A204.1 (cell line): ENCODE measurements around the gene GJC3.
"Not testable (repeated sequence)": the region's sequence is repeated elsewhere in the genome, so short reads cannot be mapped to it uniquely, and the experiment has no call there.

Source experiments
- FAIRE-seq: peaks from 2 replicates; lab custom pipeline; 2012; peaks lifted over from hg19 to GRCh38; lab: Jason Lieb, UNC

The GJC3 gene

DNA sequence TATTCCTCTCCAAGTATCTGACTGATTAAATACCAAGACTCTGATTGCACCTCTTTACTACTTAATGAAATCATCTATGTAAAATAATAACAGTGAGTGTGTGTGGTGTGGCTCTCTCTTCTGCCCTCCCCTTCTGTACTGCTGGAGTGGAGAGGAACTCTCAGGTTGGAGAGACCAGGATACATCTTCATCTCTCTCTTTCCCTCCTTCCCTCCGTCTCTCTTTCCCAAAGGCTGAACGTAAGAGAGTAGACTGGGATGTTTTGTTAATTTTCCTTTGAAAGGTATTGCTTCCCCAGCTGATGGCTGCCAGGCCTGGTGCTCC, 272 bp upstream of the GJC3 start:
- FAIRE-seq: peak; percentile 70

DNA sequence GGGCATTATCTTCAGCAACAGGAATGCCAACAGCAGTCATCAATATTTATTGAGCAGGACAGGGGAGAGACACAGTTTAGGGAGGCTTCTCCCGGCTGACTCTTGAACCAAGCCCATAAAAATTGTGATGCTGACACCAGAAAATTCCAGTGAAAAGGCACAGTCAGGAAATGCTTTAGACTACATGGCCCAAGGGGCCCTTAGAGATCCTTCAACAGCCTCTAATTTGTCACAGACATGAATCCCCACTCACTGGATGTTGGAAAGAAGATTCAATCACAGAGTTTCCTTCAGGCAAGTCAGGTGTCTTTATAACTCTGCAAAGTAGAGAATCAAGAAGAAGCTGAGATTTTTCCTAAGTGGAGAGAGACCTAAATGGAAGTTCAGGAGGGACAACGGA, 1.2 kb downstream of the GJC3 start:
- FAIRE-seq: no peak

DNA sequence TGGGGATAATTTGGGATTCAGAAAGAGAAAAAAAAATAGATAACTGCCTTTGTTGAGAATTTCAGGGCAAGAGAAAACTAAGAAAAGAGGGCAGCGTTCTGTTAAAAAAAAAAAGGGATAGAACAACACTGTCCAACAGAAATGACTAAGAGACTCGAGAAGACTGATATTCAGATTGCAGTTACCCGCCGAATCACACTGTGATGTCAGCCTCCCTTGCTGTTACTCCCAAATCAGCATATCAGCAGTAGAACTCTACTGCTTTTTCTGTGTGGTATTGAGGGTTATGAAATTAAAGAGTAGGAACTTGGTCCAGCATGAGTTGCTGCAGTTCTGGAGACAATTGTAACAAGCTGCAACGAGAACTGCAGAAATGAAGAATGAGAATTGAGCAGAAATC, 1.9 kb downstream of the GJC3 start:
- FAIRE-seq: no peak

DNA sequence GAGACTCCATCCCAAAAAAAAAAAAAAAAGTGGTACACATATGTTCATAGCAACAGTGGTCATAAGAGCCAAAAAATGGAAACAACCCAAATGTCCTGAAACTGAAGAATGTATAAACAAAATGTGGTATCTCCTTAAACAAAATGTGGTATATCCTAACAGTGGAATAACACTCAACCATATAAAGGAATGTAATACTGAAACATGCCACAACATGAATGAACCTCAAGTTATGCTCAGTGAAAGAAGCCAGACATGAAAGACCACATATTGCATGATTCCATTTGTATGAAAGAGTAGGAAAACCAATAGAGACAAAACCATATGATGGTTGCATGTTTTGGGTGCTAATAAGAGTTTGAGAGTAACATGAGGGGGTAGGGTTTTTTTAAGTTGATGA, 3.1 kb downstream of the GJC3 start:
- no peak for FAIRE-seq

DNA sequence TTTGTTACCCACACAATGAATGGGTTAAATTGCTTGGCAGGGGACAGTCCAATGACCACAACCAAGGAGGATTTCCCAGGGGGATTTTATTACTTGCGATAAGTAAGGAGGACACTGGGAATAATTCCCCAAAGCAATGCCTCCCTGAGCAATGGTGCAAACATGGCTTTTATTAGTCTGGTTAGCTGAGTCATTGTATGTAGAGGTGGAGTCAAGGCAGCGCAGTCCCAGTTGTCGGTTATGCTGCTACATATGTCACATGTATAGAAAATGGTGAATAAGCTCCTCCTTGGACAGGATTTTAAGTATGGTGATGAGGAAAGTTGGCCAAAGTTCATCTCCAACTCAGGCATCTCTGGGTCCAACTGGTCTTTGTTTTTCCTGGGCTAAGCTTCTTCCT, 6.2 kb downstream of the GJC3 start:
- no peak for FAIRE-seq

DNA sequence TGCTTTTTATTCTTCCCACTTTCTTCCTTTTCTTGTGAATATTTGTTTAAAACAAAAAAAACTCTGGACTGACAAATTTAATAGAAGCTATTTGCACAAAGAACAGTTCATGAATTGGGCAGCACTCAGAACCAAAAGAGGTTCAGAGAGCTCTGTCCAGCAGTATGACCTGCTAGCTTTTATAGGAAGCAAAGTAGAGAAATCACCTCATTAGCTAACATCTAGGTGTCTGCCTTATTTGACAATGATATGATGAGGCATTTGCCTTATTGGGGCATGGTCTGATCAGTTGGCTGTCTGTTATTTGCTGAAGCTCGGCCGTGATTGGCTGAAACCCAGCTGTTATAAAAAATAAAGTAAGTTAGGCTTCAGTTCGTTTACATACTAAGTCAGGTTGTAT, 9.3 kb downstream of the GJC3 start:
- FAIRE-seq: no peak

DNA sequence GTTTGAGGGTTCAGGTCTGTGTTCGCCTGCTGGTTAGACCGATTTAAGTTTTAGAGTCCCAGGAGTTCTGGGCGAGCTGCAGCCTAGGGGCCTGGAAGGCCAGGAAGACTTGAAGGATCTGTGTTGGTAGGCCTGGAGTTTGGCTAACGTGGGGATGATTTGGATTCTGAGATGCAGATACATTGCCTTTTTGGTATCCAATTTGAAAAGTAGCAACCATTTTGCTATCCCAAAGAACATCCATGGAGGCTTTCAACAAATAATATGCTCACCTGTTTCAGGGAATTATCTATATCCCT, 9.7 kb downstream of the GJC3 start:
- no peak for FAIRE-seq

DNA sequence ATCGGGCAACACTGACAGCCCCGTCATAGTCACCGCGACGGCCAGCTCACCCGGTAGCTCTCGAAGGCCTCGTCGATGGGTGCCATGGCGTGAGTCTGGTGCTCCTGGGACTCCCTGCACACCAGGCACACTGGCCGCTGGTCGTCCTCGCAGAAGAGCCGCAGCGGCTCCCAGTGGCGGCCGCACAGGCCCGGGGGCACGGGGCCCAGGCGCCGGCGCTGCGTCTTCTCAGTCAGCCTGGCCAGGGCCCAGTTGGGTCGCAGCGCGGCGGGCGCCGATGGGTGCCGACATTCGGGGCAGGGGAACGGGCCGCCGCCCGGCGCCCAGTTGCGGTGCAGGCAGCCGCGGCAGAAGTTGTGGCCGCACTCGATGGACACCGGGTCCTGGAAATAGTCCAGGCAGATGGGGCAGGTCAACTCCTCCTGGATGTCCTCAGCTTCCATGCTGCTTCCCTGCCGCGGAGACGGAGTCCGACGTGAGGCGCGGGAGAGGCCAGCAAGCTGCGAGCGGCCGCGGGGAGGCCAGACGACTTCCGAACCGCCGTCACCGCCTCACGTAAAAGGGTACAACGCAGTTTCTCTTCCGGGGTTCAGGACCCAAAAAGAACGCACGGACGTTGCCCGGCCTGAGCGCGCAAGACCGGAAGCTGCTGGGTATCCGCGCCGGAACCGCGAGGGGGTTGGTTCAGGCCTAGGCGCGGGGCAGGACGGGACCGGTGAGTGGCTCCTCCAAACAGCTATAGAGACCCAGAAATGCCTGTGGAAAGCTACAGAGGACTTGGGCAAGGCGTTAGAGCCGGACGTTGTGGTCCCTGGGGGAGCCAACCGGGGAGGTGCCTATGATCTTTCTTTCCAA, 10.2 kb downstream of the GJC3 start, which contains the start of gene TRIM4:
Gene TRIM4, minus strand, starts transcription at position 572 of the 855 bp plus-strand sequence. Its CDS starts 129 bp downstream, at position 443.
- peak; percentile 94 for FAIRE-seq

DNA sequence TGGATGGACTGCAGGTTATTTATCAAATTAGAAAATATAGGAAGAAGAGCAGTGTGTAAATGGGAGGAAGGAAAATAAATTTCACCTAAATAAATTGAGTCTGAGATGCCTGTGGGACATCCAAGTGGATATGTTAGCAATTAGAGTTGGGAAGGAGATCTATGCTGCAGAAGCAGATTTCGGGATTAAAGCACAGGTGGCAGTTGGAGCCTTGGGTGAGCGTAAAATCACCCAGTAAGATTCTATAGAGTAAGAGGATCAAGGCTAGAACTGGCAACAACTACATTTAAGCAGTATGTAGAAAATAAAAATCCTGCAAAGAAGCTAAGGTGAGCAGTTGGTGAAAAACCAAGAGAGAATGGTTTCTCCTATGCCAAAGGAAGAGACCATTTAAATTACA, 18.4 kb downstream of the GJC3 start:
- FAIRE-seq: no peak

DNA sequence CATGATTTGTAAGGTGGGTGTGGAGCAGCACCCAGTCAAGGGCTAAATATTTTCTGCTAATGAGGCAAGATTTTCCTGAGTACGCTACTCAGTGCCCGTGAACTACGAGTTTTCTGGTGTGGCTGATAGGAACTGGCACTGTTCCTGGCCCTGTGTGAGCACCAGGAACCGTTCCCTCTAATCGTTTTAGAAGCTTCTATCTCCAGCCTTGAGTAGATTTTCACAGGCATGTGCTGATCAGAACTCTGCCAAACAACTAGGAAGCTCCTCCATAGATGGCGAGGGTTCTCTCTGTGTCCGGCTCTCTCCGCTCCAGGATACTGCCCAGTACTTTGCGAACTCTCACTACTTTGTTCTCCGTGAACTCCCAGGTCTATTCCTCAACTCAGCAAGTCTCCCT, 27.8 kb downstream of the GJC3 start:
- no peak for FAIRE-seq

DNA sequence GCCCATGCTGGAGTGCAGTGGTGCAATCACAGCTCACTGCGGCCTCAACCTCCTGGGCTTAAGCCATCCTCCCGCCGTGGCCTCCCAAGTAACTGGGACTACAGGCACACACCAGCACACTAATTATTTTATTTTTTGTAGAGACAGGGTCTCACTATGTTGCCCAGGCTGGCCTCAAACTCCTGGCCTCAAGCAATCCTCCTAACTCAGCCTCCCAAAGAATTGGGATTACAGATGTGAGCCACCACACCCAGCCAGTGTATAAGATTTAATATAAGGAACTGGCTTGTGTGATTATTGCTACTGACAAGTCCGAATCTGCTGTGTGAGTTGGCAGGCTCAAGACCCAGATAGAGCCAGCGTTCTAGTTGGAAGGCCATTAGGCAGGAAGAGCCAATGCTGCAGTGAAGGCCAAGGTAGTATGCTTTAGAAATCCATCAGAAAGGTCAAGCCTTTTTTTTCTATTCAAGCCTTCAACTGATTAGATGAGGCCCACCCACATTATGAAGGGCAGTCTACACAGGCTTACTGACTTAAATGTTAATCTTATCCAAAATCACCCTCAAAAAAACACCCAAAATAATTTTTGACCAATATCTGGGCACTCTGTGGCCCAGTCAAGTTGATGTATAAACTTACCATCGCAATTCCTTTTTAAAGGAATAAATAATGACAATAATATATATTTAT, 29.4 kb downstream of the GJC3 start:
- FAIRE-seq: no peak

DNA sequence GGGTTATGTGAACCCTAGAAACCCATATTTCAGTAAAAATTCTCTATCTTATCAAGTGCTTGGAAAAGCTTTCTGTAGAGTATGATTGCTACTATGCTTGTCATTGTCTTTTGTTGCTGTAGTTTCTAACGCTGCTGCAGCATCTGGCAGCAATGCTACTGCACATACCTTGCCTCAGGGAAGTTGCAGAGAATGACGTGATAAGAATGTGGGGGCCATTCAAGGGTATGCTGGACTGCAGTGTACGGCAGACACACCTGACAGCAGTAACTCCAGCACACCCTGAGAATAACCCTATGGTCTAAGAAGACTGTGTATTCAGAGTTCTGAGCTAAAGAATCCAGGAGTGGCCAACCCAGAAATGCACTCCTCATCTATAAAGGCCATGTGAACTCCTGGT, 30.6 kb downstream of the GJC3 start:
- no peak for FAIRE-seq

DNA sequence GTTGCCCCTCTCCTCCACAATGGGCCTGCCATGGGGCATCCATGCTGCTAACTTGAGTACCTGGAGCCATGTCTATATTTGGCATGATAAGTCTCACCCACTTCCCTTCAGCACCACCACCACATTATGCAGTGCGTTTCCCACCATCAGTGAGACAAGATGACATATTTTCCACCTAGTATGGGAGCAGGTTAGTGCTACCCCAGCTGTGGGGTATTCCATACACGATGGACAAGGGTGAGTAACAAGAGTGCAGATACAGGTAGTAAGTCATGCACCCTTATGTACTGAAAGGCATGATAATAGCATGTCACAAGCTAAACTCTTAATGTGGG, 31.4 kb downstream of the GJC3 start:
- no peak for FAIRE-seq

DNA sequence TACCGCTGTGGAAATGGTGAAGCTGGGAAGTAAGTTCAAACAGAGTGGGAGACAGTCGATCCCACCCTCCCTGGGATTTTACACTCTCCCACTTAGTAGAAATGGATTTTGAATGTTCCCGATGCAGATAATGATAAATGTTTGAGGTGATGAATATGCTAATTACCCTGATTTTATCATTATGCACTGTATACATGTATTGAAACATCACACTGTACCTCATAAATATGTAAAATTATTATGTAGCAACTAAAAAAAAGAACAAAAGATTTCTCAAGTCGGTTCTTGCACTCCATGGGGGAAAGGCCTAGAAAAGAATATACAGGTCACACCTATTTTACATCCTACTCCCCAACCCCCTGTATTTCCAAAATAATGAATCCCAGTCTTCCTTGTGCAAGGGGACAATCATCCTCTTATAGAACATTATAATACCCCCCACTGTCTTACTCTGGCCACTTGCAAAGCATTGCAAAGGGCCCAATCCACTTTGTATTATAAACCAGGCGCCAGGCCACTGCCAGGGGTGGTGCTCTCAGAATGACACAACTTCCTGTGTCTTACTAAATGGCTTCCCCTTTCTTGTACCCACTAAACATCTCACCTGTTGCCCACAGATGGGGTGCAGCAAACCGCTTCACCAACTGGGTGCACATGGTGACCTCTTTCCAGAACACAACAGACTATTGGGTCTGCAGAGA, 31.9 kb downstream of the GJC3 start:
- FAIRE-seq: no peak

DNA sequence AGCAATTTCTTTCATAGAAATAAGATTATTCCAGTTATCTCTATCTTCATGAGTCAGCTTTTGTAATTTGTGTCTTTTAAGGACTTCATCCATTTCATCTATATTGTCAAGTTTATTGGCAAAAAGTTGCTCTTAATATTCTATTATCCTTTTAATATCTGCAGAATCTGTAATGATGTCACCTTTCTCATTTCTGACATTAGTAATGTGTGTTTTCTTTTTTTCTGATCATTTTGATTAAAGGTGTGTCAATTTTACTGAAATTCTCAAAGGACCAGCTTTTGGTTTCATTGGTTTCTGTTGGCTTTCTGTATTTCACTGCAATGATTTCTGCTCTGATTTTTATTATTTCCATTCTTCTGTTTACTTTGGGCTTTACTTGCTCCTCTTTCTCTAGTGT, 34.7 kb downstream of the GJC3 start:
- no peak for FAIRE-seq

DNA sequence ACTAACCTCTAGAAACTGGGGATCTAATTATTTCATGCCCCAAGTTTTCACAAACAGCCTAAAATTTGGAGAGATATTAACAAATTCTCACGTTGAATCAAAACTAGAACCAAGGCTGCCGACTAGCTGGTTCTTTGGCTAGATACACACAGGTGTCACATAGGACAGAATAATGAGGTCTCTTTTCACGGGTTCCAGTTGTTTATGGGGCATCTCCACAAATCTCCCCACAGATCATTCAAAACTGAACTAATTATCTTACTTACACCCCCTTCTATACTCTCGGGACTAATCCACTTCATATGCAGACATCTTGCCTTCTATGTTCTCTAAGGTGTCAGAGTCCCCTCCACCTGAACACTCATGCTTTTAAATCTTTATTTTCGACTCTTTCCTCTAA, 36.1 kb downstream of the GJC3 start:
- FAIRE-seq: no peak

DNA sequence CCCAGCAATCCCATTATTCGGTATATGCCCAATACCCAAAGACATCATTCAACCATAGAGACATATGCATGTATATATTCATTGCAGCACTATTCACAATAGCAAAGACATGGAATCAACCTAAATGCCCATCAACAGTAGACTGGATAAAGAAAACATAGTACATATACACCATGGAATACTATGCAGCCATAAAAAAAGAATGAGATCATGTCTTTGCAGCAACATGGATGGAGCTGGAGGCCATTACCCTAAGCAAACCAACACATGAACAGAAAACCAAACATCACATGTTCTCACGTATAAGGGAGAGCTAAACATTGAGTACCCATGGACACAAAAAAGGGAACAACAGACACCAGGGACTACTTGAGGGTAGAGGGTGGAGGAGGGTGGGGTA, 39.1 kb downstream of the GJC3 start:
- FAIRE-seq: not testable (repeated sequence)

DNA sequence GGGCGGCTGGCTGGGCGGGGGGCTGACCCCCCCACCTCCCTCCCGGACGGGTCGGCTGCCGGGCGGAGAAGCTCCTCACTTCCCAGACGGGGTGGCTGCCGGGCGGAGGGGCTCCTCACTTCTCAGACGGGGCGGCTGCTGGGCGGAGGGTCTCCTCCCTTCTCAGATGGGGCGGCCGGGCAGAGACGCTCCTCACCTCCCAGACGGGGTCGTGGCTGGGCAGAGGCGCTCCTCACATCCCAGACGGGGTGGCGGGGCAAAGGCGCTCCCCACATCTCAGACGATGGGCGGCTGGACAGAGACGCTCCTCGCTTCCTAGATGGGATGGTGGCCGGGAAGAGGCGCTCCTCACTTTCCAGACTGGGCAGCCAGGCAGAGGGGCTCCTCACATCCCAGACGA, 41.1 kb downstream of the GJC3 start:
- FAIRE-seq: not testable (repeated sequence)

DNA sequence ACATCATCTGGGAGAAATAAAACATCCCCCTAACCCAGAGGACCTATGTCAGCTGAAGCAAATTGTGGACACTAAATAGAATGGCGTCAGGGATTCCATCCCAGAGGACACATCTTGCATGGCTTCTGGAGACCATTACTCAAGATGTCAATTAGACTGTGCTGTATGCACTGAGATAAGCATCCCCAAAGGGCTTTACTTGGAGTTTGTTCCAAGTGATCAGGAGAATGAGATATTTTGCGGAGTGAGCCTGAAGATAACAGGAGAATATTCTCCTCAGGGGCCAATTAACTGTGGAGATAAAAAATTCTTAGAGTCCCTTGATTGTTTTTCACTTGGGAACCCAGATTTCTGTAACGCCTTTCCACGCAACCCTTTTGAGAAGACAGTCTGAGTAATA, 48.0 kb downstream of the GJC3 start:
- no peak for FAIRE-seq

DNA sequence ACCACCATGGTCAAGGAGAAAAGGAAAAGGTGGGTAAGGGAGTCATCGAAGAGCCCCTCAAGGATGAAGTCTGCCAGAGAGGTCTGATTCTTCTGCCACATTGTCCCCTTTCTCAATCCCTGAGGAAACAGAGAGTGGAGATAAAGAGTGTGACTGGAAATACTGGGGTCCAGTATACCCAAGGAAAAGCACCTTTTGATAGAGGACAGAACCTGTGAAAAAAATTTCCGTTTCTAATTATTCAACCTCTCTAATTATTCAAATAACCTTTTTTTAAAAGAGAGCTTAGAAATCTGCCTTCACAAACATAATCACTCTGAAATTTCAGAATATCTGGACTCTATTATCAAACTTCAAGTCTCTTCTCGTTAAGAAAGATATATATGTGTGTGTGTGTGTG, 52.5 kb downstream of the GJC3 start, which contains the start of gene OR2AE1:
Gene OR2AE1, minus strand, starts transcription at position 101 of the 400 bp plus-strand sequence. Its CDS starts 0 bp downstream, at position 101.
- no peak for FAIRE-seq

DNA sequence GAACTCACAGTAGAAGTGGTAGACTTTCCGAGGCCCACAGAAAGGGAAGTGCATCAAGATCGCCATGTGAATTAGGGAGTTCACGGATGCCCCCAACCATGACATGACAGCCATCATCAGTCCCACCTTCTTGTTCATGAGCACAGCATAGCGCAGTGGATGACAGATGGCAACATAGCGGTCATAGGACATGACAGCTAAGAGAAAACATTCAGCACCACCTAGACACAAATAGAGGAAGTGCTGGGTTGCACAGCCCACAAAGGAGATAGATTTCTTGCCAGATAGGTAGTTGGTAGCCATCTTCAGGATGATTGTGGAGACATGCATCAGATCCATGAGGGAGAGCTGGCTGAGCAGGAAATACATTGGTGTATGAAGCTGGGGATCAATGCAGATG, 52.9 kb downstream of the GJC3 start:
- no peak for FAIRE-seq
